ENCODE results near the gene ACTR2. TPM values are rescaled to one million over a fixed set of nuclear protein-coding genes. Genes with fewer than 3 reads are reported as not detected.
"Not testable (repeated sequence)": the region's sequence is repeated elsewhere in the genome, so short reads cannot be mapped to it uniquely, and the experiment has no call there.

ACTR2 gene
- total RNA-seq, 1 donor from 2014 or later, result 223 TPM

- peaks cover 9% of the 10 kb centered on the region for H3K27me3 Mint-ChIP-seq (ENCODE audit: unreplicated experiment)
- peaks cover 13% of the 10 kb centered on the region for H3K36me3 Mint-ChIP-seq (ENCODE audit: unreplicated experiment)
- no peak overlapping the region for H3K4me3 Mint-ChIP-seq (ENCODE audit: unreplicated experiment)
- H3K9me3 Mint-ChIP-seq (ENCODE audit: unreplicated experiment), result no peaks in the 10 kb centered on the region
- no peak for DNase-seq
- no peak overlapping the region for H3K27ac Mint-ChIP-seq (ENCODE audit: unreplicated experiment)
- no peak for TF ChIP-seq CTCF (IDR thresholded peaks at IDR 0.05; ENCODE audit: partially characterized antibody, unreplicated experiment)
- H3K4me1 Mint-ChIP-seq (ENCODE audit: low read depth, unreplicated experiment), result peaks cover 16% of the 10 kb centered on the region
Measured at GRCh38 chr2:65311596-65311995, 84.0 kb downstream of the ACTR2 start.

DNA sequence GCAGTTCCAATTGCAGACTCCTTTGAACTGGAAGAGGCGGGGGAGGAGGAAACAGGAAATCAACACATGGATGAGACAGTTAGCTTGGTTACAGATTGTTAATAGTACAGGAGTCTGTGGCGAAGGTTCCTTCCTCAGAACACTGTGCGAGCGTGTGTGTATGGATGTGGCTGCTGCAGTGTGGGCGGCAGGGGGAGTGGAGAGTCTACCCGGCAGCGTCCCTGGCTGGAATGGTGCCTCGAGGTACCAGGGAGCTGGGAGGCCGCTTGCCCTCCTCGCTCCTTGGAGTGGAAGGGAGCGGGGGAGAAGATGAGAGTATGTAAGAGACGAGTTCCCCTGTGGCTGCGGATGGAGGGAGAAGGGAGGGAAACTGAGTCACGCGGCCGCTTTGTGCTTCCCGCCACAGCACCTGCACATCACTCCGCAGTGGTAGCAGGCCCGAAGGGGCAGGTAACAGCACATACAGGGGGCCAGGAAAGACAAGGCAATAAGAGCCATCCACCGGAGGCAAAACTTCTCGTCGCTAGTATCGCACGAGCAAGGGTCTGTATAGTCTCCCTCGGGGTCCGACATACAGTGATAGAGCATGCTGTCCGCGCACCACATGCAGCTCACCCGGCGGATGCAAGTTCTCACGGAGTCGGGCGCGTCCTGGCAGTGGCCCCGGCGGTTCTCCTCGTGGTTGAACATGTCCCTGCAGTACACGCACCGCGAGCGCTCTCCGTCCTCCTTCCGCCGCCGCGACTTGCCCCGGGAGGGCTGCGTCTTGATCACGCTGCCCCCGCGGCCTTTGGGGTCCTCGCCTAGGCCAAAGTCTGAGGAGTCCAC lies 85.7 kb downstream of the ACTR2 start:
- H3K9me3 Mint-ChIP-seq (ENCODE audit: unreplicated experiment), result peaks cover 3% of the 10 kb centered on the region
- no peak overlapping the region for H3K4me3 Mint-ChIP-seq (ENCODE audit: unreplicated experiment)
- peaks cover 13% of the 10 kb centered on the region for H3K4me1 Mint-ChIP-seq (ENCODE audit: low read depth, unreplicated experiment)
- H3K27ac Mint-ChIP-seq (ENCODE audit: unreplicated experiment), result no peak overlapping the region
- no peak for TF ChIP-seq CTCF (IDR thresholded peaks at IDR 0.05; ENCODE audit: partially characterized antibody, unreplicated experiment)
- no peak for DNase-seq
- peaks cover 9% of the 10 kb centered on the region for H3K27me3 Mint-ChIP-seq (ENCODE audit: unreplicated experiment)
- H3K36me3 Mint-ChIP-seq (ENCODE audit: unreplicated experiment), result peaks cover 12% of the 10 kb centered on the region

- peaks cover 13% of the 10 kb centered on the region for H3K36me3 Mint-ChIP-seq (ENCODE audit: unreplicated experiment)
- TF ChIP-seq CTCF (IDR thresholded peaks at IDR 0.05; ENCODE audit: partially characterized antibody, unreplicated experiment), result no peak
- peaks cover 3% of the 10 kb centered on the region for H3K9me3 Mint-ChIP-seq (ENCODE audit: unreplicated experiment)
- H3K27me3 Mint-ChIP-seq (ENCODE audit: unreplicated experiment), result peaks cover 9% of the 10 kb centered on the region
- H3K4me3 Mint-ChIP-seq (ENCODE audit: unreplicated experiment), result no peak overlapping the region
- no peak overlapping the region for H3K27ac Mint-ChIP-seq (ENCODE audit: unreplicated experiment)
- DNase-seq, result no peak
- peaks cover 13% of the 10 kb centered on the region for H3K4me1 Mint-ChIP-seq (ENCODE audit: low read depth, unreplicated experiment)
Measured at GRCh38 chr2:65313954-65314256, 86.3 kb downstream of the ACTR2 start.

DNA sequence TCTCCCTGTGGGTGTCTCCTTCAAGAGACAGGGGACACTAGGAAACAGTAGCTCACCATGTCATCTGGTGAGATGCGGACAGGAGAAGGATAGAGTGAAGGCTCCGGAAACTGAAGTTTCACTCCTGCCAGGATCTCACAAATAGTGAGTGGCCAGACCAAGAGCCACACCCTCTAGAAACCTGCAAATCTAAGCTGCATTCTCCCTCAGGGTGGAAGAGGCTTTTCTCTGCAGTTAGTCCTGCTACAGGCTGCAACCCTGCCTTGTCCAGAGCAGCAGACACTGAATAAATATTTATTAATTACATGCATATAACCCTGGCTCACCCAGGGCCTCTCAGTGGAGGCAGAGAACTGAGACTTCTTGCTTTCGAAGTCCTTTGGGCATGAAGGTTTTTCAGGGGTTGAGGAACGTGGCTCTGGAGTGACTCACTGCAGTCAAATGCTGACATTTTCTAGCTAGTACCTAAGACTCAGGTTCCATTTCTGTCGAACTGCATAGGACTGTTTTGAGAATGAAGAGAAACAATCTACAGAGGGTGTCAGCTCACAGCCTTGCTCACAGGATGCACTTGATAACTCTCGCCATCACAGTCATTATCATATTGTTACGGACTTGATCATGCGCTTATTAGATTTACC lies 87.3 kb downstream of the ACTR2 start:
- Mint-ChIP-seq H3K4me3 (ENCODE audit: unreplicated experiment) (no peak overlapping the region), H3K27me3 (ENCODE audit: unreplicated experiment) (peaks cover 9% of the 10 kb centered on the region), H3K9me3 (ENCODE audit: unreplicated experiment) (peaks cover 3% of the 10 kb centered on the region), H3K27ac (ENCODE audit: unreplicated experiment) (no peak overlapping the region), H3K36me3 (ENCODE audit: unreplicated experiment) (peaks cover 13% of the 10 kb centered on the region), H3K4me1 (ENCODE audit: low read depth, unreplicated experiment) (peaks cover 13% of the 10 kb centered on the region)
- DNase-seq, result no peak
- no peak for TF ChIP-seq CTCF (IDR thresholded peaks at IDR 0.05; ENCODE audit: partially characterized antibody, unreplicated experiment)

GRCh38 chr2:65316072-65316471 lies 88.4 kb downstream of the ACTR2 start:
- Mint-ChIP-seq H3K4me3 (ENCODE audit: unreplicated experiment) (no peak overlapping the region), H3K27me3 (ENCODE audit: unreplicated experiment) (peaks cover 6% of the 10 kb centered on the region), H3K27ac (ENCODE audit: unreplicated experiment) (no peak overlapping the region)

DNA sequence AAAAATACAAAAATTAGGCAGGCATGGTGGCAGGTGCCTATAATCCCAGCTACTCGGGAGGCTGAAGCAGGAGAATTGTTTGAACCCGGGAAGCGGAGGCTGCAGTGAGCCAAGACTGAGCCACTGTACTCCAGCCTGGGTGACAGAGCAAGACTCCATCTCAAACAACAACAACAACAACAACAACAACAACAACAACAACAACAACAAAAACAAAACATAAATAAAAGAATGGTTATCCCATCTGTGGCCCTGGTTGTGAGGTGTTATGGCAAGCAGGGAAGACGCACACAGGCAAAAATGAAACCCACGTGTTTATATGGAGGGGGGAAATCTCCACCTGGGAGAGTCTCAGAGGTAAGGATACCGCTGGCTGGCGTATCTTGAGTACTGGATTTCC lies 89.7 kb downstream of the ACTR2 start:
- not testable (repeated sequence) for H3K27me3 Mint-ChIP-seq (ENCODE audit: unreplicated experiment); H3K4me1 Mint-ChIP-seq (ENCODE audit: low read depth, unreplicated experiment); H3K27ac Mint-ChIP-seq (ENCODE audit: unreplicated experiment); DNase-seq; H3K9me3 Mint-ChIP-seq (ENCODE audit: unreplicated experiment); H3K4me3 Mint-ChIP-seq (ENCODE audit: unreplicated experiment)
- peaks cover 13% of the 10 kb centered on the region for H3K36me3 Mint-ChIP-seq (ENCODE audit: unreplicated experiment)

More at GRCh38 chr2:65316072-65316471, 88.4 kb downstream of the ACTR2 start:
- H3K4me1 Mint-ChIP-seq (ENCODE audit: low read depth, unreplicated experiment), result peaks cover 7% of the 10 kb centered on the region
- DNase-seq, result no peak
- H3K36me3 Mint-ChIP-seq (ENCODE audit: unreplicated experiment), result peaks cover 13% of the 10 kb centered on the region
- TF ChIP-seq CTCF (IDR thresholded peaks at IDR 0.05; ENCODE audit: partially characterized antibody, unreplicated experiment), result no peak
- peaks cover 3% of the 10 kb centered on the region for H3K9me3 Mint-ChIP-seq (ENCODE audit: unreplicated experiment)

Data from glutamatergic neuron (in vitro differentiated cells).